GM12892 (cell line): ENCODE measurements around the gene FAIM2.

Experiments
- POLR2A ChIP-seq: IDR thresholded peaks from 2 replicates; pipeline ENCODE4 v1.6.1; 2011; ENCODE audit warnings: low read depth, low read length, control low read depth
- POLR2AphosphoS5 ChIP-seq: IDR thresholded peaks from 2 replicates; pipeline ENCODE4 v1.6.1; 2011; ENCODE audit warnings: low read depth, low read length, control low read depth
- TAF1 ChIP-seq: IDR thresholded peaks from 2 replicates; pipeline ENCODE4 v1.6.1; 2011; ENCODE audit warnings: low read depth, mild to moderate bottlenecking, control low read depth, low read length, borderline replicate concordance

DNA sequence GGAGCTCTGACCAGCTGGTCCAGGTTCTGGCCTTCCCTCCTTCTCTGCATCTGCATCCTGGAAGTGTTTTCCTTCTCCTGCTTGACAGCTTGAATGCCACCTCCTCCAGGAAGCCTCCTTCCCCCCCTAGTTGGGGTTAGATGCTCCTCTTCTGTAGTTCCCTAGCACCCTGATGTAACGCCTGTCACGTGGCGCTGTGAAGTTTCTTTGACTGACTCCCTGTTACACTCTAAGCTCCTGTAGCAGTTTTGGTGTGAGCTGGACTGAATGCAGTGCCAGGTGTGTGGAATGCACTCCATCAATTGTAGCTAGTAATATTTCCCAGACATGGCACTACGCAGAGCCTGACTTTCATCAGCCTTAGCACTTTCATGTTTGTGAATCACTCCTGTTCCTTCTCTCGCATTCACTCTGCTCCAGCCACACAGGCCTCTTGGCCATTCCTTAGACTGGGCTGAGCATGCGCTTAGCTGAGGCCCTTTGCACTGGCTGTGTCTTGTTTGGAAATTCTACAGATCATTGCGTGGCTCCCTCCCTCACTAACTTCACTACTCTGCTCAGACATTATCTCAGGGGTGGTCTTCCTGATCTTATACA, 2.1 kb upstream of the FAIM2 start:
- TF ChIP-seq POLR2AphosphoS5: no peak
- TF ChIP-seq TAF1: no peak
- no peak for TF ChIP-seq POLR2A
